Daoy (cell line): ENCODE data around the gene DMTF1. TPM values are rescaled to one million over a fixed set of nuclear protein-coding genes. Genes with fewer than 3 reads are reported as not detected.
"Not testable (repeated sequence)": the region's sequence is repeated elsewhere in the genome, so short reads cannot be mapped to it uniquely, and the experiment has no call there.

Experiments
- DNase-seq: peaks from one replicate; pipeline ENCODE4 v3.0.0-alpha.2; 2015; ENCODE audit warnings: low read depth
- total RNA-seq: library from RNA; depleted of rRNA; stranded (reverse); fragments of >200 nt; shearing (Covaris generic); gene quantifications from 2 replicates; pipeline ENCODE4 v1.2.3, GENCODE V29; 2014

The DMTF1 gene
- total RNA-seq, 1 experiment from 2014 or later, result 39.8 TPM

DNA sequence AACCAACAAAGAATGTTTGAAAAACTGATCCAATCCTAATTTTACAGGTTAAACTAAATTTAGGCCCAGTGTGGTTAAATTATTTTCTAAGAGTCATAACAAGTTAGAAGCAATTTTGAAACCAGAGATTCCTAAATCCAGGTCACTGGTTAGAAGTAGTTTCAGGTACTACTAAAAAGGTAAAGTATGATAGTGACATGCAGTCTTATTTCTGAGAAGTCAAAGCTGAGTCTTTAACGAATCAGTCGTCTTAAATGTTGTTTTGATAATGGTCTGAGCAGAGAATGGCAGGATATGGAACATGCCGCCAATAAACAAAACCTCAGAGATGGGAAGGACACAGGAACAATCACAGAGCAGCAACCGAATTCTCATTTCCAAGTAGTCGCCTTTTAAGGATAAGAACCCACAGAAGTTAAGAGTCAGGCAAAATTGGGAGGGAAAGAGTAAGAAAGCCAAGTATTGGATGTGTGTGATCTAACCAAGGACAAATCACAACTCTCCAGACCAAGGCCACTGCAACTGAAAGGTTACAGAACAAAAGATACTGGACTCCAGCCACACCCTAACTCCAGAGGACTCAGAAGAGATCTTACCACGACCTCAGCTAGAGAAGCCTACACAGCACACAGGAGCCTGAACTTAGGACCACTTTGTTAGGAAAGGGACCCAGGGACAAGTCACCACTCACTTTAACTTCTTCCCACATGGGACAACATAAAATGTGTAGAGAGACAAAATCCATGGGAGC, 47.6 kb downstream of the DMTF1 start:
- no peak for DNase-seq

DNA sequence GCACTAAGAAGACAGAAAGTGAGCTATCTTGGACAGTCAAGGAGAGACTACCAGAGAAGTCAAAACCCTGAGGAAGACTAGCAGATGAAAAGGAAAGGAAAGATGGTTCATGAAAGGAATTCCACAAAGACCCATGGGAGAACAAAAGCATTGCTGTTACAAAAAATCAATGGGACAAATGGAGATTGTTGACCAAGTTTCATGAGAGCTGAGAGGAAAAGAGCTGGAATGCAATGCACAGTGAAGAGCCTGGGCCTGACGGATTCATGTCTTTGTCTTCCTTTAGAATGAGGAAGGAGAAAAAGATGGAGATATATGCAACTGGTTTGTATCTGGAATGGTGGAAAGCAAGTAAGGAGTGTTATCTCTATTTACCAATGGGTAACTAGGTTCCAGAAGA, 50.0 kb downstream of the DMTF1 start:
- no peak for DNase-seq

DNA sequence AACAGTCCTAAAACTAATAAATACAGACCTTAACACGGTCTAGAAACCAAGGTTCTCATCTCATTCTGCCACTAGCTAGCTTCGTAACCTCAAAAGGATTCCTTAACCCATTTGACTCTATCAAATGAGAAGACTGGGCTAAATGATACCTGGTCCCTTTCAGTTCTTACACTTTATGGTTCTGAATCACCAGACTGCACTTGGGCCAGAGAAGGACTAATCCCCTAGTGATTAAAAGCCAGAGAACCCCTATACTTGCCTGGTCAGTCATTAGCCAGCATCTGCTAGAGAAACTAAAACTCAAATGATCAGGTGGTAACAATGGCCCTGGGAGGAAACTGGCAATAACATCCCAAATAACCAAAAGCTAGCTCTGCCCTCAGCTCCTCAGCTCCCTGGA, 50.5 kb downstream of the DMTF1 start:
- DNase-seq, result no peak

DNA sequence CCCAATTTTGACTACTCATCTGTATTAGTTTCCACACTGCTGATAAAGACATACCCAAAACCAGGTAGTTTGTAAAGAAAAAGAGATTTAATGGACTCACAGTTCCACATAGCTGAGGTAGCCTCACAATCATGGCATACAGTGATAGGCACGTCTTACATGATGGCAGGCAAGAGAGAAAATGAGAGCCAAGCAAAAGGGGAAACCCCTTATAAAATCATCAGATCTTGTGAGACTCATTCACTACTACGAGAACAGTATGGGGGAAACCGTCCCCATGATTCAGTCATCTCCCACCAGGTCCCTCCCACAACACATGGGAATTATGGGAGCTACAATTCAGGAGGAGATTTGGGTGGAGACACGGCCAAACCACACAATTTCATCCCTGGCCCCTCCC, 51.7 kb downstream of the DMTF1 start:
- DNase-seq, result not testable (repeated sequence)

DNA sequence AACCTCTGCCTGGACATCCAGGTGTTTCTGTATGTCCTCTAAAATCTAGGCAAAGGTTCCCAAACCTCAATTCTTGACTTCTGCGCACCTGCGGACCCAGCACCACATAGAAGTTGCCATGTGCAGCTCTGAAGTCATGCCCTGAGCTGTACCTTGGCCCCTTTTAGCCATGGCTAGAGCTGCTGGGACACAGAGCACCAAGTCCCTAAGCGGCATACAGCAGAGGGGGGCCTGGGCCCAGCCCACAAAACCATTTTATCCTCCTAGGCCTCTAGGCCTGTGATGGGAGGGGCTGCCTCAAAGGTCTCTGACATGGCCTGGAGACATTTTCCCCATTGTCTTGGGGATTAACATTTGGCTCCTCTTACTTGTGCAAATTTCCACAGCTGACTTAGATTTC, 52.7 kb downstream of the DMTF1 start:
- DNase-seq, result no peak

DNA sequence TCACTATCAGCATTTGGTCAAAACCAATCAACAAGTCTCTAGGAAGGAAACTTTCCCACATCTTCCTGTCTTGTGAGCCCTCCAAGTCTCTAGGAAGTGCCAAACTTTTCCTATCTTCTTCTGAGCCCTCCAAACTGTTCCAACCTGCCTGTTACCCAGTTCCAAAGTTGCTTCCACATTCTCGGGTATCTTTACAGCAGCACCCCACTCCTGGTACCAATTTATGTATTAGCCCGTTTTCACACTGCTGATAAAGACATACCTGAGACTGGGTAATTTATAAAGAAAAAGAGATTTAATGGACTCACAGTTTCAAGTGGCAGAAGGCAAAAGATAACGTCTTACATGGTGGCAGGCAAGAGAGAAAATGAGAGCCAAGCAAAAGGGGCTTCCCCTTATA, 53.4 kb downstream of the DMTF1 start:
- not testable (repeated sequence) for DNase-seq

DNA sequence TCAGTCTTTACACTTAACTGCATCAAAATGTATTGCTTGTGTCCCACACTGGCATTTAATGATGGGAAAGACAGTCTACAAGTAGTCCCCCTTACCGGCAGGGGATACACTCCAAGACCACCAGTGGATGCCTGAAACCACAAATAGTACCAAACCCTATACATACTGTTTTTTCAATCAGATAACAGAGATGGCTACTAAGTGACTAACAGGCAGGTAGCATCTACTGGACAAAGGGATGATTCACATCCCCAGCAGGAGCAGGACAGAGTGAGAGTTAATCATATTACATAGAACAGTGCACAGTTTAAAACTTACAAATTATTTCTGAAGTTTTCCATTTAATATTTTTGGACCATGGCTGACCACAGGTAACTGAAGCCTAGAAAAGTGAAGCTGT, 54.1 kb downstream of the DMTF1 start:
- peak; percentile 9 for DNase-seq

DNA sequence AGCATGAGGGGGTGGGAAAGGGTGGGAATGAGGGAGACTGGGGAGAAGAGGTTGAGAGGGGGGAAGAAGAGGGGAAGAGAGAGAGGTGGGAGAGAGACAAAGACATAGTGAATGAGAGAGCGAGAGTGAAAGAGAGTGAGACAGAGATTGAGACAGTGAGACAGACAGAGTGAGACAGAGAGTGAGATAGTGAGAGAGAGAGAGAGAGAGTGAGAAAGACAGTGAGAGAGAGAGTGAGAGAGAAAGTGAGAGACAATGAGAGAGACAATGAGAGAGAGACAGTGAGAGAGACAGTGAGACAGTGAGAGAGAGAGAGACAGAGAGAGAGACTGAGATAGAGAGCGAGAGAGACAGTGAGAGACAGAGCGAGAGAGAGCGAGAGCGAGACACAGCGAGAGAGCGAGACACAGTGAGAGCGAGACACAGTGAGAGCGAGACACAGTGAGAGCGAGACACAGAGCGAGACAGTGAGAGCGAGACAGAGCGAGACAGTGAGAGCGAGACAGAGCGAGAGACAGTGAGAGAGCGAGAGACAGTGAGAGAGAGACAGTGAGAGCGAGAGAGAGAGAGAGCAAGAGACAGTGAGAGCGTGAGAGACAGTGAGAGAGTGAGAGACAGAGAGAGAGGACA, 57.2 kb downstream of the DMTF1 start:
- DNase-seq, result no peak

DNA sequence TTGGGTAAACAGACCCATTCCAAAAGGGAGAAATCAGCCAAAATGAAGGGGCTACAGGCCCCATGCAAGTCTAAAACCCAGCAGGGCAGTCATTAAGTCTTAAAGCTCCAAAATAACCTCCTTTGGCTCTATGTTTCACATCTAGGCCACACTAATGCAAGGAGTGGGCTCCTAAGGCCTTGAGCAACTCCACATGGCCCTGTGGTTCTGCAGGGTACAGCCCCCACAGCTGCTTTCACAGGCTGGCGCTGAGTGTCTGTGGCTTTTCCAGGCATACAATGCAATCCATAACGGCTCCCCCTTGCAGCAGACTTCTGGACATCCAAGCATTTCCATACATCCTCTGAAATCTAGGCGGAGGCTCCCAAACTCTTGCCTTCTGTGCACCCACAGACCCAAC, 58.3 kb downstream of the DMTF1 start:
- DNase-seq, result no peak

DNA sequence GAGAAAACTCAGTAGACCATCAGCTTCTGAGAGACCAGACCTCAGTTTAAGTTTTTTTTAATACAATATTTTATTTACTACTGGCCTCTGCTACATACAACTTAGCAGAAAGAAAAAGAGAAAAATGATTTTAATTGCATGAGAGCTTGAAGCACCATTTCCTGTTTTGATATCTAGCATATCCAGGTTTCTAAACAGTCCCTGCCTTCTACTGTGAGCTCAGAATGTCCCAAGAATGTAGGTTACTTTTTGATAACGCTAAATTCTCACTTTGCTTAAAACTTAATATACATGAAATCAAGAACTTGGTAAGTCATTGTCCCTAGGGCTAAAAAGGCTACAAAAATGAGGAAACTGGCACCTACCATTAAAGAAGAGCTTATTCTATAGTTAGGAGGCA, 60.2 kb downstream of the DMTF1 start:
- DNase-seq, result no peak

DNA sequence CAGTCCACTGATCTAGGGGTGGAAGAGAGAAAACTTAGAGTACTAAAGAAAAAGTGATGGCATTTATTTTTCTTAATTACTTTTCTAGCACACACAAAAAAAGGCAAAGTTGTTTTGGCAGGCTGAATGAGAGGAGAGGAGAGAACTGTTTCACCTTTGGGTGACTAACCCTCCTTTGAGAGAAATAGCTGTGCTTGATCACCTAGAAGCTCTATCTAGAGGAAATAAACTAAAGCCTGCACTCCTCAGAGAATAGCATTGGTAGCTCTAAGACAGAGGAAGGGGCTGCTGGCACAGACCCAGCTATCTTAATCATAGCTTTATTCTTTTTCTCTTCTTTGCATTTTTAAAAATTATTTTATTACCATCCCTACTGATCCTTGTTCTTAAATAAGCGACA, 61.0 kb downstream of the DMTF1 start:
- no peak for DNase-seq

DNA sequence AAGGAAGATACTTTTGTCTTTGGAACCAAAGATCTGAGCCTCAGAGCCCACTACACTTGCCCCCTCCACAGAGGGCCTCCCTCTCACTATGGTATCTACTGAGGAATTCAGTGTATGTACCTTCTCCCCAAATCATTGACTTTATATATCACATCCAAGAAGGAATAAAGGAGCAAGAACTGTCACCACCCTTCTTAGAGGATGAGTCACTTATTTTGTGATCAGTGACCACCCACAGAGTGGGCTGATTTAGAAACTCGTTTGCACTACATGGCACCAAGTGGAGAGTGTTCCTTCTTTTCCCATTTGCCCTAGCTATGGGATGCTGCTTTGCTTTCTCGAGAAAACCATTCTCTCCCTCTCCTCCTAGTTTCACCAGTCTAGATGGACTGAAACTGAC, 61.6 kb downstream of the DMTF1 start:
- no peak for DNase-seq

DNA sequence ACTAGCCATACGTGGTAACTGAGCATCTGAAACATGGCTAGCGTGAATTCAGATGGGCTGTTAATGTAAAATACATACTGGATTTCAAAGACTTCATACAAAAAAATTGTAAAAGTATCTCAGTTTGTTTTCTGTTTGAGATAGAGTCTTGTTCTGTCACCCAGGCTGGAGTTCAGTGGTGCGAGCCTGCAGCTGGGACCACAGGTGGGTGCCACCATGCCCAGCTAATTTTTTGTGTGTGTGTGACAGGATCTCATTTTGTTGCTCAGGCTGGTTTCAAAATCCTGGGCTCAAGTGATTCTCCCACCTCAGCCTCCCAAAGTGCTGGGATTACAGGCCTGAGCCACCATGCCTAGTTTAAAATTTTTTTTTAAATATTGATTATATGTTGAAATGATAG, 62.8 kb downstream of the DMTF1 start:
- DNase-seq, result no peak

DNA sequence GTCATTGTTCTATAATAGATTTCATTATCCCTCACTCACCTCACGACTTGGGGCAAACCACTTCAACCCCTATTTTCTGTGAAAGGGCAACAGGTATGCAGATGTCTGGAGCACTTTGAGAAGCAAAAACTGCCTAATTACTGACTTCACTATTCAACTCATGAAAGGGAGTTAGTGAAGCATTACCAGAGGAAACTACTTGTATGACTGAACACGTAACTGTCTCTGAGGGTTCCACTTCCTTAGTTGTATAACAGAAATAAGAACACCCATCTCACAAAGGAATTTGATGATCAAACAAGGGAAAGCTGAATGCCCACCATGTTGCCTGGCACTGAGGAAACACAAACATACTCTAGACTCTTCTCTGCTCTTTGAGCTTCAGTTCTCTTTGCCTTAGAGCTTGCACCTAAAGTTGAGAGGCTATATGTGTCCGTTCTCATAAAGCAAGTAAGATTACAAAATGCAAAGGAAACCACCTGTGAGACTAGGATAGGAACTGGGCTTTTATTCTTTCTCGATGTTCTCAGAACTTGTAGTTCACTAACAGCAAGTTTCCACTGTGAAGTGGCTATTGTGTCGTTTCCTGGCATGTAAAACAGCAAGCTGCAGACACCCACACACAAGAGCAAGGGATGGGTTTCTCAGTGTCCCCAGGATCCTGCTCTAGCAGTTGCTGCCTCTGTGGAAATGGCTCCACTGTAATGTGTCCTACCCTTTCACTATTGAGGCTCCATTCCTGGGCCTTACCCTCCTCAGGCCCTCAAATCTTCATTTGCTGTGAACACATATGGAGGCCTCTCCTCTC, 64.7 kb downstream of the DMTF1 start:
- DNase-seq, result no peak

DNA sequence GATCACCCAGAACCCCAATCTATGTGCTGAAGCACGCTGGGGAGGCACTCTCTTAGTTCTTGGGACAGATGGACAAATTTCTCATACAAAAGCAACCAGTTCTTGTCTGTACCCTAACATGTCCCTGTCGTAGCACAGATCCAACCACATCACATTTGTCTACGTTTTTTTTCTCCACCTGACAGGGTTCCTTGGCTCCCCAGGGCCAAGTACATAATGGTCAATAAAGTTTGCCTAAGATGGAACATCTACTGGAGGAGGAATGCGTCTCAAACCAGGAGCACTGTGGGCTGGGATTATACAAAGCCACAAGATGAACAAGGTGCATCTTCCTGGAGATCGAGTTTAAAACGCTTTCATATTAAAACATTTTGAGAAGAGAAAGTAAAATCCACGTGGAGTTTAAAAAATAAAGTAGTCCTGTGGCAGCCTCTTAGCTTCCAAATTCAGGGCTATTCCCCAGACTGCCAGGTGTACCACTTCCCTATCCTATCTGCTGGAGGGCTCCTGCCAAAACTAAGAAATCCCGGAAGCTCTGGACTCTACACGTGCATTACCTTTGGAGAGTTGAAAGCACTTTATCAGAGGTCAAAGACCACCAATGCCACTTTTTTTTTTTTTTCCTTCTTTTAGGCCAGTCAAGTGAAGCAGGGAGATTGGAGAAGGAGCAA, 65.9 kb downstream of the DMTF1 start:
- DNase-seq, result no peak

DNA sequence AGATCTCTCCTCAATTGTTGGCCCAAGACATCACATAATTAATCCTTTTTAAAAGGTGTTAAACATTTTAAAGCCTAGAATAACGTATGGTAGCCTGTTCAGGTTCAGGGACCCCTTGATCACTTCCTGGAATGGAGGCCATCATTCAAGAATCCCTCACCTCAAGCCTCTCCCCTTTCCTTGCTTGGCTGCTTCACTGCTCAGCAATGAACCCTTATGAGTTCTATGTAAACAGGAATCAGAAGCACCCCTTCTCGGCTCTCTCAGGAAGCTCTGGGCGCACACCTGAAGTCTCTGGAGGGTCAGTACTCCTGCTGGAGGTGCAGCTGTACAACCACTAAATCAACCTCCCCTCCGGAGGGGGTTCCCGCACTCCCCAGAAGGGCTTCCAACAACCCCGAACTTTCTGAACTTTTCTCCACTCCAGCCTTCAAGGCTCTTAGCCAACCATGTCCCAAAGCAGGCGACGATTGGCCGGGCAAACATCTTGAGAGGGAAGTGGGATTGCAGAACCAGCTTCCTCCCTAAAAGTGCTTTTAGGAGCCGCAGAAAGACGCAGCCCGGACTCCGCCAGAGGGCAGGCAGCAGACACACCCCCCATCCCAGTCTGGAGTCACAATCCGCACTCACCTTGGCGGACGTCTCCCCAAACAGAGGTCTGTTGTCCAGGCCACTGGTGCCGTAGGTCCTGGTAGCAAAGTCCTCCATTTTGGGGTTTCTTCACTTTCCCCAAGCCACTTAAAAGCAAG, 66.7 kb downstream of the DMTF1 start:
- peak; percentile 37 for DNase-seq

DNA sequence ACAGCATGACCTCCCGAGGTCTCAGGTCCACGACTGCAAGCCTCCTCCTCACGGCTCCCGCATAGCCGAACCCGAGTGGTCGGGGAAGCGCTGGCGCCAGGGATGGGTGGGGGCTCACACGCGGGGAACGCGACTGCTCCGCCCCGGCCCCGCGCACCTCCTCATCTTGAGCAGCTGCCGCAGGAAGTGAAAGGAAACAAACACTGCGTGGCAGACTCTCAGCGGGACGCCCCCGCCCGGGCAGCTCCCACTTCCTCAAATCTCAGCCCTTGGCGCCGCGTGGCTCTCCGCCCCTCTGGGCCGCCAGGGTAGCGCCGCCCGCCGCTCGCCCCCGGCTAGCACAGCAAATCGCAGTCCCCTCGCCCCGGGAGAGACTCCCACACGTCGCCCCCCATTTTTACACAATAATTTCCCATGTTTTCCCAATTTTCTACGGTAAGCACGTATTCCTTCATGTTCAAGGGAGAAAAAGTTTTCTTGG, 67.3 kb downstream of the DMTF1 start, which contains the start of gene TMEM243:
TMEM243 (minus strand) TSS at position 188 of the 481 bp plus-strand sequence. CDS start 229 bp downstream, outside the sequence.
- DNase-seq, result peak; percentile 80

DNA sequence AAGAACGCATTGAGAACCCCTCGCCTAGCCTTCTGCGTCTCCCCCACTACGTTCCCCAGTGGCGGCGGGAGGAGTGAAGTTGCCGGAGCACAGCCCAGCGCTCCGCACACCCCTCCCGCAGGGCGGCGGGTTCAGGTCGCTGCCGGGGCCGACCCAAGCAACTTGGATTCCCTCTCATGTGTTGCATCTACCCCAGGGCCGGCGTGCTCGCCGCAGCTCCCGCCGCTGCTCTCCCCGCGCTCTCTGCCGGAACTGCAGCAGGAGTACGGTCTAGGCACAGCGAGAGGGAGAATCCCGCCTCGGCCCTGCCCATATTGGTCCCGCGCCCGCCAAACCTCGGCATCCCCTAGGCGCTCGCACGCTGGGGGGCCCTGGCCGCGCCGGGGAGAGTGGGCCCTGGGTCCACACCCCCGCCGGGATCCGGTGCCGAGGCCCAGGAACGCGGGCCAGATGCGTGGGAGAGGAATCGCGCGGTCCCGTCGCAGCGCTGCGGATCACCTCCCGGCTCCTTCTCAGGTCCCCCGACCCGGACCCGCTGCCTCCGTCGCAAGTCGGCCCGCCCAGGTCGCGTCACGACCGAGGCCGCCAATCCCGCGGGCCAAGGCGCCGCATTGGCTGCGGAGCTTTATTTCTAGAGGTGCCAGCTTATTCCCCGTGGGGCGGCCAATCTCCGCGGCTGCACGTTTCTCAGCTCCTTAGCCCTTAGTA, 67.9 kb downstream of the DMTF1 start:
- peak; percentile 88 for DNase-seq

DNA sequence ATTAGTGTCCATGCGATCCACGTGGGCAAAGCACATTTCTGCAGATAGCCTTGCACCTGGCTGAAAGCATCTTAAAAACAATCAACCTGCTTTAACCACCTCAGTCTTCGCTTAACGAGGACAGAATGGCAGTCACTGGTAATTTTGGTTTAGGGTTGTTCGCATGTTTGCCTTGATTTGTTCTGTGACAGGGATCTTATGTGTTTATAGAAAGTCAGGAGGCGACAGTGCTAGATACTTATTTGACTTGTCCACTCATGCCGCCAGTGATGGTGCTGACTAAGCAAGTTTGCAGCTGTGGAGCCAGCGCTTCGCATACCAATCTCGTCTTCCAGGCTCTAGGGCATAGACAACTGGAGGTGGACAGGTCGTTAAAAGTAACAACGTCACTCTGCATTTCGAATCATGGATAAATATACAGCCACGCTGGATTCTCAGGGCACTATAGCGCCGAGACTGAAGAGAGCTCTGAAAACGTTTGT, 68.5 kb downstream of the DMTF1 start:
- peak; percentile 14 for DNase-seq

DNA sequence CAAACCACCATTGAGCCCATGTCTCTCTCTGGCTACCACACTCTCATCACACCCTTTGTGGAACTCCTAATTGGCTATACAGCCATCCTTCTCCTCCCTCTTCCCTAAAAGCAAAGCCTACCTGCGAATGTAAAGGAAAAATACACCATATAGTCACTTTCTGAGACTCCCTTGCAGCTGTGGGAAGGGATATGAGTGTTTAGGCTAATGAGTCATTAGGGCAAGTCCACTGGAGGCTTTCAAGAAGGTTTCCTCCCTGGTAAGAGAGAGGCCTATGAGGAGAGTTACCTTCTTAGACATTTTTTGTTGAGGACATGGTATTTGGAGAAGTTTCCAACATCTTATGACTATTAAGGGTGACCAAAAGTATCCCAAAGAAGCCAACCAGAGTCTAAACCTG, 71.4 kb downstream of the DMTF1 start:
- peak; percentile 17 for DNase-seq
